ENCODE measurements around the gene SH2D3C. TPM values are rescaled to one million over a fixed set of nuclear protein-coding genes. Genes with fewer than 3 reads are reported as not detected.
A peak's percentile ranks its signal among the peaks of the same experiment; 100 is the strongest.

The SH2D3C gene
- total and polyA plus RNA-seq, 10 of the 15 experiments (the other 5 are each of a cell fraction or from before 2014, with no cell fraction given): 1.2 to 23.5 (median 16.2) TPM

- TF ChIP-seq ZBTB33 (IDR thresholded peaks at IDR 0.05) (no peak), BCL11A (IDR thresholded peaks at IDR 0.05; ENCODE audit: low read depth, low read length) (no peak), PKNOX1 (IDR thresholded peaks at IDR 0.05) (peak; percentile 37), ZNF217 (IDR thresholded peaks at IDR 0.05) (no peak), NFYA (IDR thresholded peaks at IDR 0.05; ENCODE audit: borderline replicate concordance, low read depth, low read length) (no peak), JUNB (IDR thresholded peaks at IDR 0.05) (no peak), JUND (IDR thresholded peaks at IDR 0.05; ENCODE audit: low read depth, low read length) (no peak), WRNIP1 (IDR thresholded peaks at IDR 0.05; ENCODE audit: borderline replicate concordance, low read depth, low read length) (0 out of 2 replicates have a peak, but pooled peaks have one; percentile 67), RFX5 (IDR thresholded peaks at IDR 0.05; ENCODE audit: low read depth, low read length) (no peak), E2F4 (IDR thresholded peaks at IDR 0.05; ENCODE audit: low read depth, low read length) (no peak), PRDM15 (CRISPR knock-in tag; IDR thresholded peaks at IDR 0.05) (no peak), RAD51 (IDR thresholded peaks at IDR 0.05) (no peak), SRF (IDR thresholded peaks at IDR 0.05; ENCODE audit: low read depth in 2 of 2, low read length in 2 of 2) (no peak), HDGF (IDR thresholded peaks at IDR 0.05) (no peak), ETV6 (conservative IDR thresholded peaks at IDR 0.05 in 1 of 2, IDR thresholded peaks at IDR 0.05 in 1 of 2; ENCODE audit: borderline replicate concordance in 1 of 2, low read depth in 1 of 2) (no peak), NBN (IDR thresholded peaks at IDR 0.05) (peak; percentile 61; the same call in 1 of the 2 replicates), CBX3 (IDR thresholded peaks at IDR 0.05; ENCODE audit: borderline replicate concordance, low read depth) (no peak), SIX5 (IDR thresholded peaks at IDR 0.05; ENCODE audit: low read depth, low read length, severe bottlenecking) (no peak), IRF3 (IDR thresholded peaks at IDR 0.05) (no peak), BRCA1 (IDR thresholded peaks at IDR 0.05; ENCODE audit: low read depth, low read length) (no peak)
Observed at GRCh38 chr9:127783111-127784008, 4.9 kb upstream of the SH2D3C start (continued).

All from GM12878 (cell line).